HG02588 (cell line): ENCODE results near the gene RORC.

ENCODE experiments used
- ATAC-seq: cut with Tn5 transposase; IDR thresholded peaks from one replicate; pipeline ENCODE4 v1.9.1; 2021; ENCODE audit warnings: mild to moderate bottlenecking, moderate library complexity; ENCODE audit not compliant: unreplicated experiment

The RORC gene

DNA sequence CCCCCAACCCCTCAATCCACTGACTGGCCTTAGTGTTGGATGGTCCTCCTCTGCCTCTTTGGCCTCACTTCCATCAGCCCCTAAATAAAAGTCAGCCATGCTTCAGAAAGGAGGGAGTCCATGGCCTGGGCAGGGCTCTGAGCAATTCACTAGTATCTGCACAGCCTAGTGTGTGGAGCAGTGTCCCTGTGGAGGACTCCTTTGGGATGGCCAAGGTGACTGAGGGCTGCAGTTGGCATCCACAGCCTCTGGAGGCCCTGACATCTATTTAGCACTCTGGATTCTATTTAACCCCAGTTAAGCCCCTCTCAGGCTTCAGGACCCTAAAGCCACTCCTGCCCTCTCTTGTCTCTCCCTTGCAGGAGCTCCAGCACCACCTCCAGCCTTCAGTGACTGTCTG, 18.3 kb upstream of the RORC start:
- no peak for ATAC-seq

DNA sequence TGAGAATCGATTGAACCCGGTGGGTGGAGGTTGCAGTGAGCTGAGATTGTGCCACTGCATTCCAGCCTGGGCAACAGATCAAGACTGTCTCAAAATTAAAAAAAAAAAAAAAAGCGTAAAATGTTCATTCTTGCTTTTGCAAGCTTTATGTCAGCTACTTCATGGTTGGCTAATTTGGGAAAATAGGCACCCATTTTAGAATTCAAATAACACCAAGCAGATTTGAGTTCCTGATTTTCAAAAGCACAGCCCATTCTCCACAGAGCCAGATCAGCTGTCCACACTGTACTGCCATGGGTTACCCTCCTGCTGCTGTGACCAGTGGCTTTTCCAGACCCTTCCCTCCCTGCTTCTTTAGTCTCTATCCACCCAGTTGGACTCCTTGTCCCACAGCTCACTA, 17.5 kb upstream of the RORC start:
- no peak for ATAC-seq

GRCh38 chr1:151847867-151848596, 16.4 kb upstream of the RORC start:
- no peak for ATAC-seq

GRCh38 chr1:151846686-151847237, 15.2 kb upstream of the RORC start:
- no peak for ATAC-seq

DNA sequence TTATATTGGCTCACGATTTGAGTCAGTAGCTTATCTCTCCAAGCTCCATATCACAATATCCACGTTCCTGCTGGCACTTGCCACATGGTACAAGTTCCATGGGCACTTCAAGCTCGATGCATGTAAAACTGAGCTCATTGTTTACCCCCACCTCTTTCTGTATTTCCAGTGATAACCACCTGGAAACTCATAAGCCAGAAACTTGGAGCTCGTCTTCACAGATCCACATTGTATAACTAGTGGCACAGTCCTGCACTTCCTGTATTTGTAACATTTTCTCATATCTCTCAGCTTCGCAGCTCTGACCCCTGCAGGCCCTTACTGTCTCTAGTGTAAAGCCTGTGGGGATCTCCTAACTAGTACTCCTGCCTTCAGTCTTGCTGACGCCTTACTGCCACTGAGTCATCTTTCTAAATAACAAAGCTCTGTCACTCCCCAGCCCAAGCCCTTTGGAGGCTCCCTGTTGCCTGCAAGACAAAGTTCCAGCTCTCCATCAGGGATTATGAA, 14.5 kb upstream of the RORC start:
- no peak for ATAC-seq

DNA sequence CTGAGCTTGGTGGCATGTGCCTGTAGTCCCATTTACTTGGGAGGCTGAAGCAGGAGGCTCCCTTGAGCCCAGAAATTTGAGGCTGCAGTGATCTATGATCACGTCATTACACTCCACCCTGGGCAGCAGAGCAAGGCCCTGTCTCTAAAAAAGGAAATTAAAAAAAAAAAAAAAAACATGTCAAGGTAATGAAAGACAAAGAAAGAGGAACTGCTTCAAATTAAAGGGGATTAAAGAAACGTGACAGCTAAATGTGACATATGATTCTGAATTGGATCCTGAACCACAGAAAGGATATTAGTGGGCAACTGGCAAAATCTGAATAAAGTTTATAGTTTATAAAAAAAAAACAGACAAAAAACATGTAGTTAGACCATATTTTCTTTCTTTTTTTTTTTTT, 11.8 kb upstream of the RORC start:
- no peak for ATAC-seq

DNA sequence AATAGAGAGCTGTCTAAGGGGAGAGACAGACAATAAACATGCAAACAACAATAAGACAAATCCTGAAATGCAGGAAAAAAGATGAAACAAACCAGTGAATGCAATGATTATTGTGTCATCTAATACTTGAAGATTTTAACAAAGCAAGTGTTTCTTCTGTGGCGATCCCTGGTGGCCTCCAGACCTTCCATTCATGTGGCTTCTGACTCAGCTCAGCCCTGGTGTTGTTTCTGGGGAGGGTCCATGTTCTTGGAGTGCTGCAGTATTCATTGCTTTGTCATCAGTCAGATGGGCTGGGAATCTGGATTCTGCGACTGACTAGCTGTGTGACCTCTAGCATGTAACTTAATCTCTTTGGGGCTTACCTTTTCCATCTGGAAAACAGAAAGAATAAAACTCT, 9.5 kb upstream of the RORC start:
- ATAC-seq = no peak

DNA sequence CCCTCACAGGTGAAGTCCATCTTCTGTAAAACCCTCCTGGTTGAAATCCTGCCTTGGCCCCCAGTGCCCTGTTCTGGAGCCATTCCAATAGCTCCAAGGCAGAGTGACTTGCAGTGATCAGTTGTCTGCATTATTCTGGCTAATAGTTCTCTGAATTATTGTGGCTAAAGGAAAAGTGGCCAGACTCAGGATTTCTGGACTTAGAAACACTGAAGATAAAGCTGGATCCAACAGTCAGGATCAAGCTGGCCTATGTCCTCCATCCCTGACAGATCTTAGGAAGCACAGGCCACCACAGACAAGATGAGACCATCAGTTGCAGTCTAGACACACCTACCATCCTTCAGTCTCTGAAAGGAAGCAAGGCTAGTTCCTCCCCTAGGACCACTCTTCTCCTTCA, 8.8 kb upstream of the RORC start:
- no peak for ATAC-seq

DNA sequence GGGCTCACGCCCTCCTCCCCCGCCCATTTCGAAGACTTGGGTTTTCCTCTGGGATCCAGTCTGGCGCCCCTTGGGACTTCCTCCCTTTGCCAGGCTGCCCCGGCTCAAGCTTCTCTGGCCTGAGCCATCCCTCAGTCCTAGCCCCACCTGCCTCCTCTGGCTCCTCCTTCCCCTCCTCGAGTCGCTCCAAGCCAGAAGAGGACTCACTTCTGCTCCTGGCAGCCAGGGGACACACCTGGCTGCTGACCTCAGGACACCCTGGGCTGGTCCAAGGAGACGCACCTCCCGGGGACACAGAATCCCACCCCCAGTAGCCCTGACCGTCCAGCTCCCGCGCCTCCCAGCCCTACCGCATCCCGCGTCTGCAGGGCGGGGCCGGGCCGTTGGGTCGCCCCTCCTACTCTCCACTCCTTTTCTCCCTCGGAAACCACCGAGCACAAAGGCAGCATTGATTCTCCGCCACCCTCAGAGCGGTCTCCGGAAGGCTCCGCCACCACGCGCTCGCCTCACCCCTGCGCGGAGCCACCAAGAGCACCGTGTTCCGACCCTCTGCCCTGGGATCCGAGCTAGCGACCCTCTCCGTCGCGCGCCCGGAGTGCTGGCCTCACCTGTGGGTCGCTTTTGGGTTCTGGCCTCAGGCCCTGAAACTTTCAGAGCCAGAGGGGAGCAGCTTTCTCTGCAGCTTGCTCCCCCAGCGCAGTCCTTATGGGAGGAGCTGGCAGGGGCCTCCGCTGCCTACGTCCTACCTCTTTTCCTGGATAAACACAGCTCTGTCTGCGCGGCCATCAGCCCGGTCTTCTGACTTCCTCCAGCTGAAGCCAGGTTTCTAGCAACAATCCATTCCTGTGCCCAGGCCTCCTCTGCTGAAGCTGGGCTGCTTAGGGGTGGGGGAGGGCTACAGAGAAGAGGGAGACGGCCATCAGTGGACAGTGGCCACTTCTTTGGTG, 8.1 kb upstream of the RORC start, which contains the start of gene C2CD4D:
C2CD4D (minus strand) TSS at position 364 of the 947 bp plus-strand sequence. CDS start 831 bp downstream, outside the sequence.
- ATAC-seq = peak; percentile 40

- ATAC-seq = no peak
Measured at GRCh38 chr1:151839082-151839412, 7.4 kb upstream of the RORC start.

DNA sequence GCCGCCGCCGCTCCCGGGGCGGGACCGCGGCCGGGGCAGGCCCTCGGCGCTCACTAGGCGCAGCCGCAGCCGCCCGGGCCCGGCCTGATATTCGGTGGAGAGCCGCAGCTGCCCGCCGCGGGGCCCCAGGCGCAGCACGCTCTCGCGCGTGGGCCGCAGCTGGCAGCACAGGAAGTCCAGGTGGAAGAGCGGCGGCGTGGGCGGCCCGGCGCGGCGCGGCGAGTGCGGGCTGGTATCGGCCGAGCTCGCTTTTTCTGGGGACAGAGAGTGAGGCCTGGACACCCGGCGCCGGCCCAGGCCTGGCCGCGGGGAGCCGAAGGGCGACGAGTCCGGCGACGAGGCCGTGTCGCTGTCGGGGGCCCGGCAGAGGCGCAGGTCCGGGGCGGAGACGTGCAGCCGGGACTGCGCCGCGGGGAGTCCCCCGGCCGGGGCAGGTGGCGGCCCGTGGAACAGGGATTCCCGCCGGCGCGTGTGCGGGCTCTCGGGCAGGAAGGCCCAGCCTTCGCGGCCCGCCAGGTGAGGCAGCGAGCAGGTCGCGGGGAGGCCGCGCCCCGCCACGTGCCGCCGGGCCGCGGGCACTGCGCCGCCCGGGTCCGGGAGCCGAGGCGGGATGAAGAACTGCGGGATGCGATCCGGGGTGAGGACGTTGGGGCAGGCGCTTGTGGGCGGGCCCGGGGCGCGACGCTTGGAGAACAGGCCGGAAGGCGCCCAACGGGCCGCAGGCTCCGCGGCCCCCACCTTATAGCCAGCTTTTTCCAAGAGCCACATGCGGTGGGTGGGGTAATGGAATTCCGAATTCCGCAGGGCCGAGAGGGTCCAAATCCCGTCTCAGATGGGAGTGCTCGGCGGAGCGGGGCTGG, 6.8 kb upstream of the RORC start:
- peak; percentile 36 for ATAC-seq

DNA sequence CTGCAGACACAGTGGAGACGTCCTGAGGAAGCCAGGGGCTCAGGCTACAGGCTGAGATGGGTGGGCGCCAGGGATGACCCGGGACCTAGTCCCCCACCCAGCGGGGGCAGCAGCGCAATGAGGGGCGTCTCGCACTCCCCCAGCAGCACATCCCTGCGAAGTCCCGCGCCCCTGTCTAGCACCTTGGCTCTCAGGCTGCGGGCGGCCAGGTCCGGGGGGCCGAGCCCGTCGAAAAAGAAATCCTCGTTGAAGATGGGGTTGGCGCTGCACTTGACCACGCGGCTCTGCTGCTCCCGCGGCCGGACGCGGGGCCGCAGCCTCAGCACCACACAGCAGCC, 6.3 kb upstream of the RORC start:
- no peak for ATAC-seq

- no peak for ATAC-seq
Measured at GRCh38 chr1:151837197-151837596, 5.6 kb upstream of the RORC start.

GRCh38 chr1:151835596-151835995, 4.0 kb upstream of the RORC start:
- no peak for ATAC-seq

DNA sequence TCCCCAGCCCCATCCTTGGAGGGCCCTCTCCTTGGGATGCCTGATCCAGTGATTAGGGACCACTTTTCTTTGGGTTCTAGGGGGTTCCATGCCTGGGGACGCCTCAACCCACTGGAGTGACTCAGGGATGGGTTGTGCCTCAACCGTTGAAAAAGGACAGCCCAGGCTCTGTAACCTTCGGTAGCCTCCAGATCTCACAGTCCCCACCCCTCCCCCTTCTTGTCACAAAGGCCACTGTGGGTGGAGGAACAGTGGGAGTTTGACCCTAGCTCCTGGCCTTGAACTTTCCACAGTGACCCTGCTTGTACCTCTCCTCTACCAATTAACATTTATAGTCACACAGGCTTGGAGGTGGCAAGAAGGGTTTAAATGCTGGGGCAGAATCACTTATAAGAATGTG, 2.6 kb upstream of the RORC start:
- ATAC-seq = no peak

DNA sequence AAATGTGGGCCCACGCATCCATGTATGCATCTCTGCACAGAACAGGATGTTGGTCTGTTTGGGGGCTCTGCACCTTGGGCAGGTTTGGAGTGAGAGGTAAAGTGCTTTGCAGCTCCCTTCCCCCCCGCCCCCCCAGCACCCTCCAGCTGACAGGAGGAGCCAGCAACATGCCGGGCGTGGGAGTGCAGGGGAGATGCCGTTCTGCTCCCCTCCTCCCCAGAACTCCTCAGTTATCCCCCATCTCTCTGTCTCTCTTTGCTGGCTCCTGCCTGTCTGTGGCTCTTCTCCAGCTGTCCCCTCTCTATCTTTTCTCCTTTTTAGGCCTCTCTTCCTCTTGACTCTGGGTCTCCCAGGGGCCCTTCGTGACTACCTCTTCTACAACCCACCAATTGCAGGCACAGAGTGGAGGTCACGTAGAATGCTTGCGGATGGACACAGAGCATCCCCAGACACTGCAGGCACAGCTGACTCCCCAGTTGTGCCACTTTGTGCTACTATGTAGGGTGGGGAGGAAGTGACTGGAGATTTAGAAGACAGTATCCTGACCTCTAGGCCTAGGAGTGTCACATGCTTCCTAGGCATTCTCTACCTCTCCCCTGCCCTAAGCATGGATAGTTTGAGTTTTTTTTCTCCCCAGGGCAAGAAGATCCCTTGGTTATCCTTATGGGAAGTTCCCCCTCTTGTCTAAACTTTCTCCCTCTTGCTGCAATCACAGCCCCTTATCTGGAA, 1.7 kb upstream of the RORC start:
- no peak for ATAC-seq

- no peak for ATAC-seq
Measured at GRCh38 chr1:151832318-151832980, 847 bp upstream of the RORC start.

DNA sequence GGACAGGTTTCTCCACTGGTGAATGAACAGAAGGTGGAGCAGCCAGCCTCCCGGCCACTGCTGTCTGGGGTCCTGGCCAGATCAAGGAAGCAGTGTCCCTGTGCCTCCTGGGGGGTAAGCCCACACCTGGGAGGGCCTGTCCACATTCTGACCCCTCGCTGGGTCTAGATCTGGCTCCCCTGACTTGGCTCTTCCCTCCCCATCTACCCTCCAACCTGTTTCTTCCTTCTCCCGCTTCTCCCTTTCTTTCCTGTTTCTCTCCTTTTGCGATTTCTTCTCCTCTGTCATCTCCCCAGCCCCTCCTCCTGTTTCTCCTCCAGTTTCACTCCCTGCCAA, 378 bp downstream of the RORC start:
- ATAC-seq = no peak

GRCh38 chr1:151830055-151830454, 1.5 kb downstream of the RORC start:
- ATAC-seq = no peak
